ENCODE results near the gene NTRK1. TPM values are rescaled to one million over a fixed set of nuclear protein-coding genes. Genes with fewer than 3 reads are reported as not detected.

Gene NTRK1
- total and polyA plus RNA-seq, 2 of the 4 experiments (the other 2 are of a cell fraction), result not detected

DNA sequence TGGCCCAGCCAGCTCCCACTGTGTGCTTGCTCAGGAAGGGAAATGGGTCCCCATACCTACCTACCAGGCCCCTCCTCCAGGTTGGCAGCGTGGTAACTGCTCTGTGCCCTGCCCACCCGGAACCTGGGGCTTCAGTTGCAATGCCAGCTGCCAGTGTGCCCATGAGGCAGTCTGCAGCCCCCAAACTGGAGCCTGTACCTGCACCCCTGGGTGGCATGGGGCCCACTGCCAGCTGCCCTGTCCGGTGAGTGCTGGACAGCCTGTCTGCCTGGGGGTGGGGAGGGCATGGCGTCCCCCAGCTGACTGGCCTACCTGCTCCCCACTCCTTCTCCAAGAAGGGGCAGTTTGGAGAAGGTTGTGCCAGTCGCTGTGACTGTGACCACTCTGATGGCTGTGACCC lies 49.0 kb downstream of the NTRK1 start:
- H3K27ac ChIP-seq (ENCODE audit: insufficient read depth, low read length), result no peak overlapping the region
- no peak overlapping the region for H2BK120ac ChIP-seq (ENCODE audit: low read depth, low read length)
- H3K9ac ChIP-seq (ENCODE audit: low read depth, low read length), result no peak overlapping the region
- TF ChIP-seq, protein P1, sequence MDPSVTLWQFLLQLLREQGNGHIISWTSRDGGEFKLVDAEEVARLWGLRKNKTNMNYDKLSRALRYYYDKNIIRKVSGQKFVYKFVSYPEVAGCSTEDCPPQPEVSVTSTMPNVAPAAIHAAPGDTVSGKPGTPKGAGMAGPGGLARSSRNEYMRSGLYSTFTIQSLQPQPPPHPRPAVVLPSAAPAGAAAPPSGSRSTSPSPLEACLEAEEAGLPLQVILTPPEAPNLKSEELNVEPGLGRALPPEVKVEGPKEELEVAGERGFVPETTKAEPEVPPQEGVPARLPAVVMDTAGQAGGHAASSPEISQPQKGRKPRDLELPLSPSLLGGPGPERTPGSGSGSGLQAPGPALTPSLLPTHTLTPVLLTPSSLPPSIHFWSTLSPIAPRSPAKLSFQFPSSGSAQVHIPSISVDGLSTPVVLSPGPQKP (IDR thresholded peaks at IDR 0.05; ENCODE audit: borderline replicate concordance, low read depth, low read length), result no peak
- TF ChIP-seq NFE2L2 (IDR thresholded peaks at IDR 0.05; ENCODE audit: low read depth, low read length) (no peak), CHD1 (IDR thresholded peaks at IDR 0.05; ENCODE audit: low read depth, low read length) (no peak), MAZ (IDR thresholded peaks at IDR 0.05; ENCODE audit: borderline replicate concordance, low read depth, low read length) (no peak), BHLHE40 (IDR thresholded peaks at IDR 0.05; ENCODE audit: low read depth, low read length) (no peak), FOS (IDR thresholded peaks at IDR 0.05; ENCODE audit: low read depth, low read length) (no peak), RFX5 (IDR thresholded peaks at IDR 0.05; ENCODE audit: low read depth, low read length) (no peak), RAD21 (IDR thresholded peaks at IDR 0.05; ENCODE audit: low read length) (no peak), MXI1 (IDR thresholded peaks at IDR 0.05; ENCODE audit: borderline replicate concordance, low read depth, low read length) (no peak), MAFK (IDR thresholded peaks at IDR 0.05; ENCODE audit: low read depth, low read length) (no peak), RCOR1 (IDR thresholded peaks at IDR 0.05; ENCODE audit: insufficient replicate concordance, low read length) (no peak), CEBPB (IDR thresholded peaks at IDR 0.05; ENCODE audit: low read depth, low read length) (no peak), POLR2A (IDR thresholded peaks at IDR 0.05; ENCODE audit: low read depth, low read length) (no peak), SMC3 (IDR thresholded peaks at IDR 0.05; ENCODE audit: low read depth, low read length) (no peak)
- TF ChIP-seq, protein P2, sequence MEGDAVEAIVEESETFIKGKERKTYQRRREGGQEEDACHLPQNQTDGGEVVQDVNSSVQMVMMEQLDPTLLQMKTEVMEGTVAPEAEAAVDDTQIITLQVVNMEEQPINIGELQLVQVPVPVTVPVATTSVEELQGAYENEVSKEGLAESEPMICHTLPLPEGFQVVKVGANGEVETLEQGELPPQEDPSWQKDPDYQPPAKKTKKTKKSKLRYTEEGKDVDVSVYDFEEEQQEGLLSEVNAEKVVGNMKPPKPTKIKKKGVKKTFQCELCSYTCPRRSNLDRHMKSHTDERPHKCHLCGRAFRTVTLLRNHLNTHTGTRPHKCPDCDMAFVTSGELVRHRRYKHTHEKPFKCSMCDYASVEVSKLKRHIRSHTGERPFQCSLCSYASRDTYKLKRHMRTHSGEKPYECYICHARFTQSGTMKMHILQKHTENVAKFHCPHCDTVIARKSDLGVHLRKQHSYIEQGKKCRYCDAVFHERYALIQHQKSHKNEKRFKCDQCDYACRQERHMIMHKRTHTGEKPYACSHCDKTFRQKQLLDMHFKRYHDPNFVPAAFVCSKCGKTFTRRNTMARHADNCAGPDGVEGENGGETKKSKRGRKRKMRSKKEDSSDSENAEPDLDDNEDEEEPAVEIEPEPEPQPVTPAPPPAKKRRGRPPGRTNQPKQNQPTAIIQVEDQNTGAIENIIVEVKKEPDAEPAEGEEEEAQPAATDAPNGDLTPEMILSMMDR (conservative IDR thresholded peaks at IDR 0.05; ENCODE audit: low read depth, low read length), result no peak
- TF ChIP-seq, protein P3, sequence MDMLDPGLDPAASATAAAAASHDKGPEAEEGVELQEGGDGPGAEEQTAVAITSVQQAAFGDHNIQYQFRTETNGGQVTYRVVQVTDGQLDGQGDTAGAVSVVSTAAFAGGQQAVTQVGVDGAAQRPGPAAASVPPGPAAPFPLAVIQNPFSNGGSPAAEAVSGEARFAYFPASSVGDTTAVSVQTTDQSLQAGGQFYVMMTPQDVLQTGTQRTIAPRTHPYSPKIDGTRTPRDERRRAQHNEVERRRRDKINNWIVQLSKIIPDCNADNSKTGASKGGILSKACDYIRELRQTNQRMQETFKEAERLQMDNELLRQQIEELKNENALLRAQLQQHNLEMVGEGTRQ (IDR thresholded peaks at IDR 0.05; ENCODE audit: low read depth, low read length), result no peak
- H2AK9ac ChIP-seq (replicated peaks; ENCODE audit: low read depth, low read length, poor library complexity), result no peak overlapping the region
- no peak overlapping the region for H2AK5ac ChIP-seq (ENCODE audit: low read depth, low read length)
- H2BK15ac ChIP-seq (ENCODE audit: low read depth, low read length), result no peak overlapping the region
- H3K27me3 ChIP-seq (ENCODE audit: control insufficient read depth, insufficient read depth, low read length), result no peaks in the 10 kb centered on the region
- no peak overlapping the region for H3K14ac ChIP-seq (replicated peaks; ENCODE audit: low read depth, low read length)
- no TSS peak for BruUV-seq (replicated peaks)
- dilution Hi-C loops (cut with HindIII; ENCODE audit: low sequenced_read_pairs, unreplicated experiment) (no loop called here), in situ Hi-C loops (cut with MboI; ENCODE audit: low sequenced_read_pairs) (no loop called here), intact Hi-C loops (cut with micrococcal nuclease) (no loop called here)
- H4K20me1 ChIP-seq (ENCODE audit: insufficient read depth, low read length), result peaks cover 3% of the 10 kb centered on the region
- H3K4ac ChIP-seq (ENCODE audit: low read depth, low read length), result no peak overlapping the region
- peaks cover 5% of the 10 kb centered on the region for H3K9me1 ChIP-seq (ENCODE audit: insufficient read depth, low read length)
- no peak overlapping the region for H2AFZ ChIP-seq (replicated peaks; ENCODE audit: low read length, poor library complexity)
- H3K4me1 ChIP-seq (ENCODE audit: control insufficient read depth, insufficient read depth, low read length), result peaks cover 18% of the 10 kb centered on the region
- no peak overlapping the region for H4K8ac ChIP-seq (ENCODE audit: low read depth in 2 of 2, low read length in 2 of 2)
- no peak overlapping the region for H4K91ac ChIP-seq (ENCODE audit: insufficient read depth, low read depth, low read length)
- WGBS, 2 experiments (ENCODE audit: extremely low coverage in 2 of 2, insufficient read length in 1 of 2), result no CpG with 5 or more reads among the region's 5 CpGs
- no peak overlapping the region for H3K4me2 ChIP-seq (ENCODE audit: low read depth, low read length)
- no peak overlapping the region for H4K5ac ChIP-seq (ENCODE audit: low read depth, low read length)
- H3K56ac ChIP-seq (ENCODE audit: extremely low read depth, insufficient read depth, low read length), result no peak overlapping the region
- DNase-seq, result no peak
- no peak overlapping the region for H3K4me3 ChIP-seq (ENCODE audit: insufficient read depth, low read depth, low read length)
- no peak for ATAC-seq (ENCODE audit: low read depth)
- no peak overlapping the region for H2BK5ac ChIP-seq (ENCODE audit: low read depth, low read length, poor library complexity, severe bottlenecking)
- no peak overlapping the region for H3K23ac ChIP-seq (ENCODE audit: low read depth, low read length)
- no peaks in the 10 kb centered on the region for H3K9me3 ChIP-seq (ENCODE audit: control insufficient read depth, insufficient read depth, low read length)
- H3K18ac ChIP-seq (ENCODE audit: low read depth, low read length), result no peak overlapping the region
- H2BK20ac ChIP-seq (ENCODE audit: low read depth, low read length), result no peak overlapping the region
- H3K36me3 ChIP-seq (ENCODE audit: control insufficient read depth, insufficient read depth, low read length), result peaks cover 24% of the 10 kb centered on the region
- CTCF ChIA-PET, result interaction anchor here (1.3 kb wide), 1 partner anchor 165 kb away, joined by 3 read pairs; no protein-coding TSS in a partner anchor
- POLR2A ChIA-PET (ENCODE audit: unreplicated experiment), result no interaction called here
- H3K79me1 ChIP-seq (ENCODE audit: low read depth in 1 of 2, low read length in 2 of 2), result peaks cover 0 to 35% of the 10 kb centered on the region in 2 experiments; a peak in 2 of 4 replicates
